HEK293 (cell line): ENCODE data around the gene COL4A1.

Source experiments
- SP2 ChIP-seq: fragments of 450-650 bp; formaldehyde crosslinking; IDR thresholded peaks from 2 replicates; pipeline ENCODE4 v1.5.1; 2016; ENCODE audit warnings: missing biosample characterization, missing genetic modification characterization
- ZNF394 ChIP-seq: fragments of 450-650 bp; formaldehyde crosslinking; IDR thresholded peaks from 2 replicates; pipeline ENCODE4 v1.5.1; 2016; ENCODE audit warnings: missing biosample characterization, missing genetic modification characterization, mild to moderate bottlenecking, moderate library complexity, borderline replicate concordance
- ZNF623 ChIP-seq: fragments of 450-650 bp; formaldehyde crosslinking; IDR thresholded peaks from 2 replicates; pipeline ENCODE4 v1.5.1; 2016; ENCODE audit warnings: missing biosample characterization, missing genetic modification characterization
- TF ChIP-seq, protein P1 (sequence below): fragments of 450-650 bp; formaldehyde crosslinking; IDR thresholded peaks from 2 replicates; pipeline ENCODE4 v1.5.1; 2016; ENCODE audit warnings: missing biosample characterization, missing genetic modification characterization

DNA sequence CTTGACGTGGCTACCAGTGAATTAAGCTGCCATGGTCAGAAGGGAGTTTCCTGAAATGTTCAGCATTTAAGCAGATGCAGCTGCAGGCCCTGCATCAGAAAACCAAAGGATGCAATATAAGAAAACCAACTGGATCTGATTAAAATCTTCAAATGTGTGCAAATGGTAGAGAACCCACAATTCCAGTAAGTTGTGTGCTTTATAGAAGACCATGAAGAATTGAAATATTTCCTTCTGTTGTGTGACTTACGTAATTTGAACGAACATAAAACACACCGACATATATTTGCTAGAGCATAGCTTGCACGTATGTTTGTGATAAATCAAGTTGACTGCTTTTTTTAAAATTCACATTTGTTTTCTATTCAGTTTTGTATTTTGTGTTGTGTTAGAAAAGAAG, 191.4 kb downstream of the COL4A1 start:
- TF ChIP-seq, protein P1, sequence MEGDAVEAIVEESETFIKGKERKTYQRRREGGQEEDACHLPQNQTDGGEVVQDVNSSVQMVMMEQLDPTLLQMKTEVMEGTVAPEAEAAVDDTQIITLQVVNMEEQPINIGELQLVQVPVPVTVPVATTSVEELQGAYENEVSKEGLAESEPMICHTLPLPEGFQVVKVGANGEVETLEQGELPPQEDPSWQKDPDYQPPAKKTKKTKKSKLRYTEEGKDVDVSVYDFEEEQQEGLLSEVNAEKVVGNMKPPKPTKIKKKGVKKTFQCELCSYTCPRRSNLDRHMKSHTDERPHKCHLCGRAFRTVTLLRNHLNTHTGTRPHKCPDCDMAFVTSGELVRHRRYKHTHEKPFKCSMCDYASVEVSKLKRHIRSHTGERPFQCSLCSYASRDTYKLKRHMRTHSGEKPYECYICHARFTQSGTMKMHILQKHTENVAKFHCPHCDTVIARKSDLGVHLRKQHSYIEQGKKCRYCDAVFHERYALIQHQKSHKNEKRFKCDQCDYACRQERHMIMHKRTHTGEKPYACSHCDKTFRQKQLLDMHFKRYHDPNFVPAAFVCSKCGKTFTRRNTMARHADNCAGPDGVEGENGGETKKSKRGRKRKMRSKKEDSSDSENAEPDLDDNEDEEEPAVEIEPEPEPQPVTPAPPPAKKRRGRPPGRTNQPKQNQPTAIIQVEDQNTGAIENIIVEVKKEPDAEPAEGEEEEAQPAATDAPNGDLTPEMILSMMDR, result no peak
- no peak for TF ChIP-seq ZNF394 (tag by site-specific recombination)
- TF ChIP-seq ZNF623 (tag by site-specific recombination), result no peak
- no peak for TF ChIP-seq SP2 (tag by site-specific recombination)
